SH-SY5Y (cell line): ENCODE results near the gene HPSE.

Source experiments
- GATA2 ChIP-seq: IDR thresholded peaks from 2 replicates; pipeline ENCODE4 v1.6.1; 2011; ENCODE audit warnings: mild to moderate bottlenecking, low read depth, low read length
- GATA3 ChIP-seq: IDR thresholded peaks from 2 replicates; pipeline ENCODE4 v1.6.1; 2011; ENCODE audit warnings: low read depth, mild to moderate bottlenecking, low read length, moderate library complexity

GRCh38 chr4:83369831-83370639 lies 35.4 kb upstream of the HPSE start:
- TF ChIP-seq GATA3 (no peak), GATA2 (no peak)
